Neural cell (in vitro differentiated cells): ENCODE results near the gene SLC25A21. TPM values are rescaled to one million over a fixed set of nuclear protein-coding genes. Genes with fewer than 3 reads are reported as not detected.

Experiments used
- H2AFZ ChIP-seq: fragments of 200-600, 300-800 bp; sonication (generic), shearing (Covaris generic); 2 replicates; pipeline ENCODE4 v1.6.0; 2014; ENCODE audit warnings: low read depth, mild to moderate bottlenecking, antibody characterized with exemption, low read length, moderate library complexity
- H3F3A ChIP-seq: fragments of 200-600 bp; shearing (Covaris generic); 2 replicates; pipeline ENCODE4 v1.6.1; 2016; ENCODE audit warnings: mild to moderate bottlenecking, moderate library complexity, mixed read lengths, antibody characterized with exemption, low read length; ENCODE audit not compliant: insufficient read depth, poor library complexity, severe bottlenecking
- H3K27ac ChIP-seq: fragments of 200-600, 300-800 bp; sonication (generic), shearing (Covaris generic); 2 replicates; pipeline ENCODE4 v1.5.1; 2014; ENCODE audit warnings: mild to moderate bottlenecking, low read length, moderate library complexity
- H3K27me3 ChIP-seq: fragments of 300-800, 200-600 bp; sonication (generic), shearing (Covaris generic); 2 replicates; pipeline ENCODE4 v1.6.0; 2014; ENCODE audit warnings: mild to moderate bottlenecking, low read depth, low read length, moderate library complexity; ENCODE audit not compliant: insufficient read depth
- H3K36me3 ChIP-seq: fragments of 300-800, 200-600 bp; sonication (generic), shearing (Covaris generic); 2 replicates; pipeline ENCODE4 v1.5.1; 2014; ENCODE audit warnings: mild to moderate bottlenecking, antibody characterized with exemption, low read length, moderate library complexity; ENCODE audit not compliant: insufficient read depth
- H3K4me2 ChIP-seq: fragments of 300-800, 200-600 bp; sonication (generic), shearing (Covaris generic); 2 replicates; pipeline ENCODE4 v1.6.0; 2014; ENCODE audit warnings: mild to moderate bottlenecking, low read length
- H3K4me3 ChIP-seq: fragments of 300-800, 200-600 bp; sonication (generic), shearing (Covaris generic); 2 replicates; pipeline ENCODE4 v1.5.1; 2014; ENCODE audit warnings: mild to moderate bottlenecking, low read length, moderate library complexity
- H3K79me2 ChIP-seq: fragments of 200-600 bp; shearing (Covaris generic); replicated peaks from 2 replicates; pipeline ENCODE4 v1.6.0; 2014; ENCODE audit warnings: mild to moderate bottlenecking, low read length, moderate library complexity; ENCODE audit not compliant: insufficient read depth
- H3K9ac ChIP-seq: fragments of 300-800, 200-600 bp; sonication (generic), shearing (Covaris generic); 2 replicates; pipeline ENCODE4 v1.6.1; 2016; ENCODE audit warnings: mild to moderate bottlenecking, low read length, mixed read lengths
- H3K9me2 ChIP-seq: fragments of 200-600 bp; shearing (Covaris generic); 2 replicates; pipeline ENCODE4 v1.6.1; 2016; ENCODE audit warnings: mild to moderate bottlenecking, low read length, mixed read lengths; ENCODE audit not compliant: insufficient read depth
- H3K9me3 ChIP-seq: fragments of 200-600, 300-800 bp; sonication (generic), shearing (Covaris generic); 2 replicates; pipeline ENCODE4 v1.6.1; 2016; ENCODE audit warnings: mild to moderate bottlenecking, mixed run types, low read length, moderate library complexity, mixed read lengths
- H4K20me1 ChIP-seq: fragments of 200-600 bp; shearing (Covaris generic); 2 replicates; pipeline ENCODE4 v1.6.1; 2016; ENCODE audit warnings: mild to moderate bottlenecking, mixed run types; ENCODE audit not compliant: insufficient read depth
- CTCF ChIP-seq: fragments of 450-650 bp; IDR thresholded peaks from 2 replicates; pipeline ENCODE4 v1.5.1; 2014; ENCODE audit warnings: antibody characterized with exemption, mild to moderate bottlenecking, moderate library complexity; ENCODE audit not compliant: poor library complexity, severe bottlenecking
- EP300 ChIP-seq: fragments of 450-650 bp; conservative IDR thresholded peaks from 2 replicates; pipeline ENCODE4 v1.6.1; 2014; ENCODE audit warnings: antibody characterized with exemption, mild to moderate bottlenecking, moderate library complexity; ENCODE audit not compliant: poor library complexity, severe bottlenecking
- EZH2 ChIP-seq: fragments of 200-600, 300-800 bp; shearing (Covaris generic), sonication (generic); IDR thresholded peaks from 2 replicates; pipeline ENCODE4 v1.6.1; 2014; ENCODE audit warnings: antibody characterized with exemption, low read length, borderline replicate concordance, mild to moderate bottlenecking; ENCODE audit not compliant: insufficient read depth, poor library complexity, severe bottlenecking
- MXI1 ChIP-seq: fragments of 450-650 bp; conservative IDR thresholded peaks from 2 replicates; pipeline ENCODE4 v1.6.1; 2014; ENCODE audit warnings: antibody characterized with exemption, mild to moderate bottlenecking; ENCODE audit not compliant: poor library complexity, severe bottlenecking
- POLR2AphosphoS5 ChIP-seq: IDR thresholded peaks from 2 replicates; pipeline ENCODE4 v1.6.1; 2012
- RAD21 ChIP-seq: fragments of 450-650 bp; conservative IDR thresholded peaks from 2 replicates; pipeline ENCODE4 v1.6.1; 2014; ENCODE audit warnings: antibody characterized with exemption, mild to moderate bottlenecking, moderate library complexity
- REST ChIP-seq: IDR thresholded peaks from 2 replicates; pipeline ENCODE4 v1.6.1; 2012; ENCODE audit warnings: borderline replicate concordance
- SMC3 ChIP-seq: fragments of 450-650 bp; conservative IDR thresholded peaks from 2 replicates; pipeline ENCODE4 v1.6.1; 2014; ENCODE audit warnings: antibody characterized with exemption, mild to moderate bottlenecking, moderate library complexity; ENCODE audit not compliant: poor library complexity
- TAF1 ChIP-seq: IDR thresholded peaks from 2 replicates; pipeline ENCODE4 v1.6.1; 2012; ENCODE audit warnings: low read depth
- polyA plus RNA-seq: library from polyadenylated mRNA; depleted of rRNA; stranded (reverse); fragments of >200 nt; gene quantifications from 2 replicates; pipeline ENCODE4 v1.2.3, GENCODE V29; 2014

The SLC25A21 gene
- polyA plus RNA-seq, 1 donor from 2014 or later: 0.35 TPM

DNA sequence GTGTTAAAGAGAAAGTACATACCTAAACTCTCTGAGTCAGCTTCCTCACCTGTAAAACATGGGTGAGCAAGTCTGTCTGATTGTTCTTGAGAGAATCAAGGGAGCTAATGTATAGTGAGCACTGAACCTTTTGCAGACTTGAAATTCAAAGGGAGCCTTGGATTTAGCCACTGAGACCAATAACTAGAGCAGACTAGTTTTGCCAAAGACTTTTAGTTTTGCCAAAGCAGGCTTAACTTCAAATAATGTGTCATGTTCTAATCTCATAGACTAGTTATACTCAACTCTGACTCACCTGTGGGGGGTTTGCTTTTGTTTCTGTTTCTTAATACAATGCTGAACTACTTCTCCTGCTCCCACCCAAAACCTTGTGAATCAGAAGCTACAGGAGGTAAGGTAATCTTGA is 123.7 kb downstream of the SLC25A21 start:
- Histone ChIP-seq H4K20me1 (no peaks in the 10 kb centered on the region), H3K4me3 (no peak overlapping the region), H3K36me3 (no peaks in the 10 kb centered on the region), H3F3A (no peaks in the 10 kb centered on the region), H2AFZ (no peak overlapping the region), H3K79me2 (no peaks in the 10 kb centered on the region), H3K27me3 (no peaks in the 10 kb centered on the region), H3K9ac (no peak overlapping the region), H3K9me2 (no peaks in the 10 kb centered on the region), H3K4me2 (no peak overlapping the region), H3K9me3 (no peaks in the 10 kb centered on the region), H3K27ac (no peak overlapping the region)
- no peak for TF ChIP-seq CTCF
- TF ChIP-seq RAD21: no peak
- TF ChIP-seq EP300: no peak

GRCh38 chr14:37047996-37048395 is 124.4 kb downstream of the SLC25A21 start:
- H3K4me2 ChIP-seq: no peak overlapping the region
- no peaks in the 10 kb centered on the region for H3K9me3 ChIP-seq
- H3K27ac ChIP-seq: no peak overlapping the region
- H3K9ac ChIP-seq: no peak overlapping the region
- no peaks in the 10 kb centered on the region for H4K20me1 ChIP-seq
- no peaks in the 10 kb centered on the region for H3K79me2 ChIP-seq
- H2AFZ ChIP-seq: no peak overlapping the region
- TF ChIP-seq RAD21 (no peak), EP300 (no peak), MXI1 (no peak), REST (no peak)
- H3K36me3 ChIP-seq: no peaks in the 10 kb centered on the region
- no peaks in the 10 kb centered on the region for H3F3A ChIP-seq
- no peak overlapping the region for H3K4me3 ChIP-seq
- H3K9me2 ChIP-seq: no peaks in the 10 kb centered on the region
- H3K27me3 ChIP-seq: no peaks in the 10 kb centered on the region

DNA sequence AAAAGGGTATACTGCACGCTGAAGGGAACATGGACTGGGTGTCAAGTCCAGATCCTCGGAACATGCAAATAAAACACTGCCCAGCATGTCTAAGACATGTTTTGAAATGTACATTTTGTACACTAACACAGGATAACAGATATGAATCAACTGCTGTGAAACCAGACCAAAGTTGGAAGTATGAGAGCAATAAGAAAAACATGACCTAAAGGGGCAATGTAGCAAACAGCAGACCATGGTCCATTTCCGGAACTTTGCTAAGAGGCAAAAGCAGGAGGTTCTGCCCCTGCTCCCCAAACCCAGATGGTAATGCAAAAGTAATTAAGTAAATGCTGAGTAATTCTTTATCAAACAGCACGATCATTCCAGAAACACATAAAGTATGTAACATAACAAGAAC is 125.2 kb downstream of the SLC25A21 start:
- Histone ChIP-seq H3K79me2 (no peaks in the 10 kb centered on the region), H3K27ac (no peak overlapping the region), H2AFZ (no peak overlapping the region), H3K4me2 (no peak overlapping the region), H3K9me2 (no peaks in the 10 kb centered on the region), H4K20me1 (no peaks in the 10 kb centered on the region), H3K36me3 (no peaks in the 10 kb centered on the region), H3K4me3 (no peak overlapping the region), H3K27me3 (no peaks in the 10 kb centered on the region), H3F3A (no peaks in the 10 kb centered on the region), H3K9ac (no peak overlapping the region), H3K9me3 (no peaks in the 10 kb centered on the region)
- TF ChIP-seq MXI1 (no peak), EZH2 (no peak), RAD21 (no peak), SMC3 (no peak), POLR2AphosphoS5 (no peak), CTCF (no peak), REST (no peak), EP300 (no peak), TAF1 (no peak)
